OCI-LY7 (cell line): ENCODE measurements around the gene PRLR.

Experiments used
- CTCF ChIP-seq: fragments of 200-600 bp; sonication (generic); conservative IDR thresholded peaks from 2 replicates; pipeline ENCODE4 v1.5.1; 2014; ENCODE audit warnings: mild to moderate bottlenecking, antibody characterized with exemption, low read length, moderate library complexity, mixed read lengths
- EZH2phosphoT487 ChIP-seq: fragments of 200-600 bp; sonication (generic); IDR thresholded peaks from 2 replicates; pipeline ENCODE4 v1.6.1; 2018; ENCODE audit warnings: low read depth, borderline replicate concordance, mild to moderate bottlenecking, mixed run types, antibody characterized with exemption, low read length, moderate library complexity, mixed read lengths

GRCh38 chr5:35096216-35096615 is 134.1 kb downstream of the PRLR start:
- TF ChIP-seq CTCF (no peak), EZH2phosphoT487 (no peak)
